EH (cell line): ENCODE results near the gene DBNL.

Experiments used
- DNase-seq: peaks from one replicate; pipeline ENCODE4 v3.0.0-alpha.2; 2015; ENCODE audit warnings: low read depth

Gene DBNL

DNA sequence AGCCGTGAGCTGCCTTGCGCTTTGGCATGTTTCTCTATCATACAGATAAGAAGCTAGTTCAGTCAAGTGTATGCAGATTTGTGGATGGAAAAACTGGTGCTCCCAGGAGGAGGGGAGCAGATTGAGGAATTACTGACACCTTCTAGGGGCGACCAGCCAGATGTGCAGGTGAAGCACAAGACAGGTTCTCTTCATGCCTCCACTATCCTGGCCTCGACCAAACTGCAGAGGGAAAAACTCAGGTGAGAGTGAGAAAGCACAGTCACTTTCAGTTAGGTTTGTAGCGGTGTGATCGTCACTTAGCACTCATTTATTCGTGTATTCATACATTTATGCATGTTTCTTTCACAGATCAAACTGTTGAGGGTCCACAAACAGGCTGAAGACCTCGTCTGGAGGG, 600 bp upstream of the DBNL start:
- DNase-seq, result no peak

DNA sequence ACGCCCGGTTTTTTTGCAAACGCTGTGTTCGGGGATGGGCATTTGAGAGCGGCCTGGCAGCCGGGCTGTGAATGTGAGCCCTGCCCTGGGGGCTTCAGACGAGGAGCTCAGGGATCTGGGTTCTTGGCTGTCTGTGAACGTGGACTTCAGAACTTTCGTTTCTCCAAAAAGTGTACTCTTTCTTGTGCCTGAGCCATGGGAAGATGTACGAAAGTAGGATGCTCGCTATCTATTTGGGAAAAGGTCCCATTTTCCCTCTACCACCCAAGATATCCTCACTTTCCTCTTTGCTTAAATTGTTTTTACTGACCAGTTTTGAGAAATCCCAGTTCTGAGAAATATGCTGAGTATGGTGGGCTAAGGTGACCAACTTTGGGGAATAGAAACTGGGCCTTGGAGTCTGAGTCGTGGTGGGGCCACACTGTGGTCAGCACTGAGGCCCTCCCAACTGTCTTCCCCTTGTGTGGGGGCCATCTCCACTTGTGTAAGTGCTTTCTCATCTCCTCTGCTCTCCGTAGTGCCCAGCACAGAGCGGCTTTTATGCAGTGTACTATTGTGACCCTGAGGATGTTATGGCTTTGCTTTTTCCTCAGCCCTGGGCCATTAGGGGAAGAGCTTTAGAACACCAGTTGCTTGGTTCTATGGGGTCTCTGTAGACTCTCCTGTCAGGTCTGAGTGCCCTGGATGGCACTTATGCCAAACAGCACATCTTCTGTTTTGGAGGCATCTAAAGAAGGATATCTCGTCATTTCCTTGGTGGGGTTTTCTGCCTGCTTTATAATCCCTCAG, 918 bp downstream of the DBNL start:
- DNase-seq, result no peak

GRCh38 chr7:44046321-44047061, 2.0 kb downstream of the DBNL start:
- no peak for DNase-seq

DNA sequence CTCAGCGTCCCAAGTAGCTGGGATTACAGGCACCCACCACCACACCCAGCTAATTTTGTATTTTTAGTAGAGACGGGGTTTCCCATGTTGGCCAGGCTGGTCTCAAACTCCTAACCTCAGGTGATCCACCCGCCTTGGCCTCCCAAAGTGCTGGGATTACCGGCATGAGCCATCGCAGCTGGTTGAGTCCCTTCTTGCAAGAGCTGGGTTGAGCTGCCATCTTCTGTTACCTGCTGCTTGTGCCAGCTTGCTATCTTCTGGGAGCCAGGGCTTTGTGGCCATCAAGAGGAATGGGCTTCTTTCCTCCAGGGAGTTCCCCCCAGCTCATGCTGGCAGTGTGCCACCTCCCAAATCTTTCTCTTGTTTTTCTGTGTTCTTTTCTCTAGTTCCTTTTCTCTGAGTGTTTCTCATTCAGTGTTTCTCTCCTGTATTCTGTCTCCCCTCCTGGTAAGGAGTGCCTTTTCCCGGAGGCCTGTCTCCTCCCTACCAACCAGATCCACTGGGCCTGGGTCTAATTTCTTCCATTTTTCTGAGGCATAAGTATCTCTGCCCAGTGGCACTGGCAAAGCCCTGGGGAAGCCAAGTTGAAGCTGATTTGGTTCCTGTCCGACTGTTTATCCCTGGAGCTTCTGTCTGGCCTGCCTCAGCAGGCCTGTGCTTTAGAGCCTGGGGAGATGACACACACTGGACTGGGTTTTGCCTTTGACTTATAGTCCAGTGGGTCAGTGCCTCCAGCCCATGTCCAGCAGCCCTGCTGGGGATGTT, 3.7 kb downstream of the DBNL start:
- DNase-seq, result no peak

GRCh38 chr7:44050121-44050914, 5.8 kb downstream of the DBNL start:
- no peak for DNase-seq

- DNase-seq, result no peak
Measured at GRCh38 chr7:44050915-44051560, 6.5 kb downstream of the DBNL start.

DNA sequence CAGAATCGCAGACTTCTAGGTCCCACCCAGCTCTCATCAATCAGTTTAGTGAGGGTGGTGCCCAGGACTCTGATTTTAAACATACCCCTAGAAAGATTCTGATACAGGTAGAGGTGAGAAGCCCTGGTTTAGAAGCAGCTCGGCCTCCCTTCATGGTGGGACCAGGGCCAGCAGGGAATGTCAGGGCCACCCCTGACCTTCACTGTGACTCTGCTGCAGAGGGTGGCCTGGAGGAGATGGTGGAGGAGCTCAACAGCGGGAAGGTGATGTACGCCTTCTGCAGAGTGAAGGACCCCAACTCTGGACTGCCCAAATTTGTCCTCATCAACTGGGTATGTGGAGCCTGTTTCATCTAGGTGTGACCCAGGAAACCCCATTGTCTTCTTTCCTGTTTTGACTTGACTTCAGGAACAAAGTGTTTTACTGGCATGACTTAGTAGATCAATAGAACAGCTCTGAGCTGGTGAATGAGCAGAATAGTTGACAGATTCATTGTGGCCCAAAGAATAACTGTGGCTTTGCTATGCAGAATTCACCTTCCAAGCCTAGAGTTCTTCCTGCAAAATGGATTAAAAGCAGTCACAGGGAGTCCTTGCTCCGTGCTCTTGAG, 7.2 kb downstream of the DBNL start:
- DNase-seq, result no peak

GRCh38 chr7:44052771-44053365, 8.4 kb downstream of the DBNL start:
- DNase-seq, result no peak

GRCh38 chr7:44056681-44057080, 12.2 kb downstream of the DBNL start:
- DNase-seq, result no peak

DNA sequence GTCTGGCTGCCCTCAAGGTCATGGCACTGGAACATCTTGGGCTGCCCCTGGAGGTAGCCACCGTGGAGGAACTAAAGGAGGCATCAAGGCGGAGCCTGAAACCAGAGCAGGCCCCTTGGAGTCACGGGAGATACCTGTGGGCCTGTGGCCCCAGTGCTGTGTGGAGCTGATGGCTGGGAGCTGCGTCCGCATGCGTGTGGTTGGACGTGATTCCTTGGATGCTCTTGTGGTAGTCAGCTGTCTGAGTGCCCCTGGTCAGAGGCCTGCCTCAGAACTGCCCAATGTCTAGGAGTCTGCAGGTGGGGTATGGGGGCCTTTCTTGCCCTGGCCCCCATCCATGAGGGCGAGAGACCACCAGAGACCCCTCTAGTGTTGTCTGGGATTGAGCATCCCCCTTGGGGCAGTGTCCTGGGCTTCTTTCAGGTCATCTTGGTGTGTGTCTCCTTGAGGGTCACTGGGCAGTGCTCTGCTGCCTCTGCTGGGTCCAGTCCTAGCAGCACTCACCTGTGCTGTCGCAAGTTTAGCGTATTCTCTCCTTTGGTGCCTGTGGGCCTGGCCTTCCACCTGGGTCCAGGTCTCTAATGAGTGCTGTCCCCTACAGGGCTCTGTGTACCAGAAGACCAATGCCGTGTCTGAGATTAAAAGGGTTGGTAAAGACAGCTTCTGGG, 12.8 kb downstream of the DBNL start:
- DNase-seq, result no peak

DNA sequence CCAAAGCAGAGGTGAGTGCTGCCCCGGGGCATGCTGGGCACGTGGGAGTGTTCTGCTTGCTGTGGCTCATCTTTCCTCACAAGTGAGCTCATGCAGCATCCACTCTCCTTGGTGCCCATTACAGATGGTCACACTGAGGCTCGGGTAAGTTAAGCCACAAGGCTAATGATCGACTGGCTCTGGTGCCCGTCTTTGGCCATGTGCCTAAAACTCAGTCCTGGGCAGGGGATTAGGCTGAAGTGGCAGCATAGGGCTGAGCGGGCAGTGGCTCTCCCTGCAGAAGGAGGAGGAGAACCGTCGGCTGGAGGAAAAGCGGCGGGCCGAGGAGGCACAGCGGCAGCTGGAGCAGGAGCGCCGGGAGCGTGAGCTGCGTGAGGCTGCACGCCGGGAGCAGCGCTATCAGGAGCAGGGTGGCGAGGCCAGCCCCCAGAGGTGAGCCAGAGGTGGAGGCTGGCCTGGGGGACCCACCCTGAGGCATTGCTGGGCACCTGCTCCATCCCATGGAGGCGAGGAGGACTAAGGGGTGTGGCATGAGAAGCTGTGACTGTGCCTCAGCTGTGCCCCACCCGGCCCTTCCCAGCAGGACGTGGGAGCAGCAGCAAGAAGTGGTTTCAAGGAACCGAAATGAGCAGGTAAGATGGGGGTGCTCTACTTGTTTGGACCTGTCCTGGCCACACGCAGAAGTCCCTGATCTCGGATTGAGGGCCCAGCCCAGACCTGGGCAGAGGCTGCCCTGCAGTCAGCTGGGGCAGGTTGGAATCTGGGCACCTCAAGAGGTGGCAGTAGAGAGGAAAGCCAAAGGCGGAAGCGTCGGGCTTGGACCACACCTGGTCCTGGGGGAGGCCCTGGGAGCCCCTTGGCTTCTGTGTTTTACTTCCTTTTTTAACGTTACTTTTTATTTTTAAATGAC, 13.6 kb downstream of the DBNL start:
- no peak for DNase-seq

DNA sequence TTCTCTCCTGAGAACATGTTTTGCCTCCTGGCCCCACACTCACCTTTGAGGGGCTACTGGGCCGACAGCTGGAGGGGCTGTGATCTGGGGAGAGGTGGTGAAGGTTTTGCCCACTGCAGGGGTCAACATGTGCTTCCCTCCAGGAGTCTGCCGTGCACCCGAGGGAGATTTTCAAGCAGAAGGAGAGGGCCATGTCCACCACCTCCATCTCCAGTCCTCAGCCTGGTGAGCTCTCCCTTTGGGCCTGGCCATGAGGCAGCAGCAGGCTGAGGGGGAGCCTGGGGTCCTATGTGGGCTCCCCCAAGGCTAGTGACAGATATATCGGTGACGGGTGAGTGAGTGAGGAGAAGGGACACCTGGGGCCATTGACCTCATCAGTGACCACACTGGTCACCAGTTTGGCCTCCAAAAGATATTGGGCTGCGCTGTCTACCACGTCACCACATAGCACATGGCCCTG, 14.3 kb downstream of the DBNL start:
- no peak for DNase-seq

GRCh38 chr7:44059219-44060090, 15.0 kb downstream of the DBNL start:
- no peak for DNase-seq

DNA sequence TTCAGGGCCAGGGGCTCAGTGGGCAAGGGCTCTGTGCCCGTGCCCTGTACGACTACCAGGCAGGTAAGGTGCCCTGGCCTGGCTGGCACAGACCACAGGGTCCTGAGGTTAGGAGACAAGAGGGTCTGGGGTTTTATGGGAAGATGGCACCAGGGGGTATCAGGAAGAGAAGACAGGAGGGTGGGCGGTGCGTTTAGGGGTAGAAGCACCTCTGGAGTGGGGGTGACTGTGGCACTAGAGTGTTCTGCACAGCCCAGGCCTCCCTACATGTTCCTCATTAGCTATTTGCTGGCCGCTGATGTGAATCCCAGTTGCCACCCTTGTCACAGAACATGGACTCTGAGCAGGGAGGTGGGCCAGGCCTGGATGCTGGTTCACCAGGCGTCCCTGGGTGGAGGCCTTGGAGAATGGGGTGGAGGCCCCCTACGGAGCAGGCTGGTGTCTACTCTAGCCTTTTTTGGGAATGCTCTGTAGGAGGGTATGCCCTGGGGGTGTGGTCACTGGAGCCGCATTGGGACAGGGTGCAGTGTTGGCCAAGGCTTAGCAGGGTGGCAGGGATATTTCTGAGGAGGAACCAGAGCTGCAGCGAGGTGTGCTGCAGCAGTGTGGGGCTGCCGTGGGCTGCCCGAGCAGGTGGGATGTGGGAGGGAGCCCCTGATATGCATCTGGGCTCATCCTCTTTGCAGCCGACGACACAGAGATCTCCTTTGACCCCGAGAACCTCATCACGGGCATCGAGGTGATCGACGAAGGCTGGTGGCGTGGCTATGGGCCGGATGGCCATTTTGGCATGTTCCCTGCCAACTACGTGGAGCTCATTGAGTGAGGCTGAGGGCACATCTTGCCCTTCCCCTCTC, 15.8 kb downstream of the DBNL start:
- DNase-seq, result no peak

DNA sequence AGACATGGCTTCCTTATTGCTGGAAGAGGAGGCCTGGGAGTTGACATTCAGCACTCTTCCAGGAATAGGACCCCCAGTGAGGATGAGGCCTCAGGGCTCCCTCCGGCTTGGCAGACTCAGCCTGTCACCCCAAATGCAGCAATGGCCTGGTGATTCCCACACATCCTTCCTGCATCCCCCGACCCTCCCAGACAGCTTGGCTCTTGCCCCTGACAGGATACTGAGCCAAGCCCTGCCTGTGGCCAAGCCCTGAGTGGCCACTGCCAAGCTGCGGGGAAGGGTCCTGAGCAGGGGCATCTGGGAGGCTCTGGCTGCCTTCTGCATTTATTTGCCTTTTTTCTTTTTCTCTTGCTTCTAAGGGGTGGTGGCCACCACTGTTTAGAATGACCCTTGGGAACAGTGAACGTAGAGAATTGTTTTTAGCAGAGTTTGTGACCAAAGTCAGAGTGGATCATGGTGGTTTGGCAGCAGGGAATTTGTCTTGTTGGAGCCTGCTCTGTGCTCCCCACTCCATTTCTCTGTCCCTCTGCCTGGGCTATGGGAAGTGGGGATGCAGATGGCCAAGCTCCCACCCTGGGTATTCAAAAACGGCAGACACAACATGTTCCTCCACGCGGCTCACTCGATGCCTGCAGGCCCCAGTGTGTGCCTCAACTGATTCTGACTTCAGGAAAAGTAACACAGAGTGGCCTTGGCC, 16.6 kb downstream of the DBNL start:
- no peak for DNase-seq

GRCh38 chr7:44061645-44062179, 17.2 kb downstream of the DBNL start:
- DNase-seq, result no peak
